Stimulated activated CD8-positive, alpha-beta memory T cell treated with anti-CD3 and anti-CD28 coated beads, Interleukin-4, amount 100 ng/mL, for 48 hours (primary cell): Measurements from ENCODE around the gene GABBR2.
"Not testable (repeated sequence)": the region's sequence is repeated elsewhere in the genome, so short reads cannot be mapped to it uniquely, and the experiment has no call there.

ENCODE experiments used
- DNase-seq: peaks from one replicate; pipeline ENCODE4 v3.0.0-alpha.2; 2020

GABBR2 gene

GRCh38 chr9:98591696-98592095 is 117.0 kb downstream of the GABBR2 start:
- no peak for DNase-seq

DNA sequence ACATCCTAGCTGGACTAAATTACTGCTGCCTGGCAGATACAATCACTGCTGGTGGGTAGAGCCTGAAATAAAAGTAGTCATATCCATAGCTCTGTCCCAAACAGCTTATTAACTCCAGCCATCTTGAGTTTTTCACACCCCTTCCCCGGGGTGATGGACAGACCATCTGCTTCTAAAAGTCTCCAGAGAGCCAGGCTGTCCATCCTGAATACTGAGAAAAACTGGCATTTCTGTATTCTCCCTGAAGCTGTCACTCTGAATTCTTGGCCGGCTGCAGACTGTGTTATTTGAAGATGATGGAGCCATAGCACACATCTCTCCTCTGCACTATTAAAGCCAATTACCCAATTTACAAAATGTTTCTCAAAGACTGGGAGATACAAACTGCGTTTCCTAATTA is 118.6 kb downstream of the GABBR2 start:
- DNase-seq = no peak

DNA sequence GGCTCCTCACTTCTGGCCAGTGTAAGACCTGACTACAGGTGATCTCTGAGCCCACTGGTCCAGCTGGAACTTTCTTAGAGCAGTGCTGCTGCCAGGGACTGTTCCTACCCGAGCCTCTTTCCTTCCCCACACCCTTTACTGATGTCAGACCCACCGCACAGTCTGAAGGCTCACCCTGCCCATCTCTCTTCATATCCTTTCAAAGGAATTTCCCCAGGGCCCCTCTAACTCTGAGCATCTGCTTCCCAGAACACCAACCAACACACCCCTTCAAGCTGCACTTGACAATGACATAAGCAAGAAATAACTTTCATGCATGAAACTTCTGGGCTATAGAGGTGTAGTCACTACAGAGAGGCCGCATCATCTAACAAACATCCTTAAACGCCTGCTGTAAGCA is 119.6 kb downstream of the GABBR2 start:
- DNase-seq = no peak

DNA sequence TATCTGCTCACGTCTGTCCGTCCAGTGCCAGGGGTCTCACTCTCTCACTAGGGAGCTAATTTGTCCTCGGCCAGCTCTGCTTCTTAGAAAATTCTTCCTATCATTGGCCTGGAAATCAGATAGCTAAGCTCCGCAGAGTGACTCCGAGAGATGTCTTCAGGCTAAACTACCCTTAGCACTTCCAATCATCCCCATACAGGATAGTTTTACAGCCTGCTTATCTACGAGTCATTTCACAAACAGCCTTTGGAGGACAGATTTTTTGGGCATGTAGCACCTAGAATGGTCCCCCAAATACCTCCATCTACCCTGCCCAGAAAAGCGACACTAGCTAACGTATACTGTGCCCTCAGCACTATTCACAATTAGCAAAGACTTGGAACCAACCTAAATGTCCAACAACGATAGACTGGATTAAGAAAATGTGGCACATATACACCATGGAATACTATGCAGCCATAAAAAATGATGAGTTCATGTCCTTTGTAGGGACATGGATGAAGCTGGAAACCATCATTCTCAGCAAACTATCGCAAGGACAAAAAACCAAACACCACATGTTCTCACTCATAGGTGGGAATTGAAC is 123.8 kb downstream of the GABBR2 start:
- not testable (repeated sequence) for DNase-seq

GRCh38 chr9:98584059-98584458 is 124.7 kb downstream of the GABBR2 start:
- DNase-seq = no peak

DNA sequence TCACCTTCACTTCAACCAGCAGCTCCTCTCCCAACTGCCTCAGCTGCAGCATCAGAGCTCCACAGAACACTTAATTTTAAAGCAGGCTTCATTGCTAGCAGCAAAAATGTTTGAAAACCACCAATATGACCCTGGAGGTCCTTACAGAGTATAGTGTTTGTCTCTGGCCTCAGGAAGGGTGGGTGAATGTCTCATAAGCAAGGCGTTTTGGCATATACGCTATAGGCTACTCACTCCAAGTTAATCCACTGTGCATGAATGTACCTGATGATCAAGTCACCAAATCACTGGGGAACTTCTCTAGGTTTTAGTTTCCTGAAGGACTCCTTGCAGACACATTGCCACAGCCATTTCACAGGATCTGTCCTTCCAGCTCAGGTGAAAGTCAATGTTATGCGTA is 125.3 kb downstream of the GABBR2 start:
- DNase-seq = no peak

DNA sequence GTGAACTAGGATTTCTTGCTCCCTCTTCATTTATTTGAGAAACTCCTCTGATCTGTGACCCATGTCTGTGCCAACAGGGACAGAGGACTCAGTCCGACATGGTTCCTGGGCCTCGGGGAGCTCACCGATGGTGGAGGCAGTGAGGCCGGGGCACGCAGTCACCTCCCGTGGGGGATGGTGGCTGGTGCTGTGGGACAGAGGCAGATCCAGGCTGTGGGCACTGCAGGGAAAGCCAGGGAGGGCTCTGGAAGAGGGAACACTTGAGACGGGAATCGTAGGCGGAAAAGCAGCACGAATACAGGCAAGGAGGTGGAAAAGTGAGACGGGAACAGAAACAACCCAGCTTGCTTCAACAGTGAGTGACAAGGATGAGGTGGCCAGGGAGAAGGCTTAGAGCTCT is 127.8 kb downstream of the GABBR2 start:
- DNase-seq = no peak

DNA sequence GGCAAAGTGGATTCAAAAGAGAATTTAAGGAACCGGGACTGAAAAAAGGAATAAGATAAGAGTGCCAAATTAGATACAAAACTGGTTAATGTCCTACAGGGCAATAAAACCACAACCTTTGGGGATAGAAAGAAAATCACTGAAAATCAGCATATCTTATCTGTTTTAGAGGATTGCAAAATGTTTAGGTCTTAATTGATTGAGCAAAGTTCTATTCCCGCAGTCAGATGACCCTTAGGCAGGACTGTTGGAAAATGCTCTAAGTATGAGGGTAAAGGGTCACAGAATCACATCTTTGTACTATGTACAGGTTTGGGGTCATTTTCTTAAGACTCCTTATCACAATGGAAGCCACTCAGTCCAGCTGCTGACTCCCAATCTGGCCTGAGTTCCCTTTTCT is 129.0 kb downstream of the GABBR2 start:
- no peak for DNase-seq

- no peak for DNase-seq
Measured at GRCh38 chr9:98577446-98577845, 131.3 kb downstream of the GABBR2 start.

DNA sequence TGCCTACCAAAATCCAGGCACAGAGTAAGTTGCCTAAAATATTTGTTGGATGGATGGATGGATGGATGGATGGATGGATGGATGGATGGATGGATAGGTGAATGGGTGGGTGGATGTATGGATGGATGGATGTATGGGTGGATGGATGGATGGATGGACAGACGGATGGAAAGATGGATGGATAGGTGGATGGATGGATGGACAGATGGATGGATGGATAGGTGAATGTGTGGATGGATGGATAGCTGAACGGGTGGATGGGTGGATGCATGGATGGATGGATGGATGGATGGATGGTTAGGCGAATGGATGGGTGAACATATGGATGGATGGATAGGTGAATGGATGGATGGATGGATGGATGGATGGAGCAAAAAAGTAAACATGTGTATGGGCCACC is 131.9 kb downstream of the GABBR2 start:
- no peak for DNase-seq

DNA sequence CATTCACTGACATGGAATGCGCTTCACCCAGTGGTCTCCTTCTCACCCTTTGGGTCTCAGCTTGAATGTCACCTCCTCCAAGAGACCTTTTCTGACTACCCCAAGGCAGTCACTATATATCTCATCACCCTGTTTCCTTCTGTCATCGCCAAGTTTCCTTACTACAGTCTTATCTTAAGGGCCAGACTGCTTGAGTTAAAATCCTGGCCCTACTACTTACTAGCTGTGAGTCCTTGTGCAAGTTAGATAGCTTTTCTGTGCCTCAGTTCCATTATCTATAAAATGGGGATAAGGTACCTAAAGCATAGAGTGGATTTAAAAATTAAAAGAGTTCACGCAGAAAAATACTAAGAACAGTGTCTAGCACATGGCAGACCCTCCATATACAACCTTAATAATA is 132.4 kb downstream of the GABBR2 start:
- no peak for DNase-seq

DNA sequence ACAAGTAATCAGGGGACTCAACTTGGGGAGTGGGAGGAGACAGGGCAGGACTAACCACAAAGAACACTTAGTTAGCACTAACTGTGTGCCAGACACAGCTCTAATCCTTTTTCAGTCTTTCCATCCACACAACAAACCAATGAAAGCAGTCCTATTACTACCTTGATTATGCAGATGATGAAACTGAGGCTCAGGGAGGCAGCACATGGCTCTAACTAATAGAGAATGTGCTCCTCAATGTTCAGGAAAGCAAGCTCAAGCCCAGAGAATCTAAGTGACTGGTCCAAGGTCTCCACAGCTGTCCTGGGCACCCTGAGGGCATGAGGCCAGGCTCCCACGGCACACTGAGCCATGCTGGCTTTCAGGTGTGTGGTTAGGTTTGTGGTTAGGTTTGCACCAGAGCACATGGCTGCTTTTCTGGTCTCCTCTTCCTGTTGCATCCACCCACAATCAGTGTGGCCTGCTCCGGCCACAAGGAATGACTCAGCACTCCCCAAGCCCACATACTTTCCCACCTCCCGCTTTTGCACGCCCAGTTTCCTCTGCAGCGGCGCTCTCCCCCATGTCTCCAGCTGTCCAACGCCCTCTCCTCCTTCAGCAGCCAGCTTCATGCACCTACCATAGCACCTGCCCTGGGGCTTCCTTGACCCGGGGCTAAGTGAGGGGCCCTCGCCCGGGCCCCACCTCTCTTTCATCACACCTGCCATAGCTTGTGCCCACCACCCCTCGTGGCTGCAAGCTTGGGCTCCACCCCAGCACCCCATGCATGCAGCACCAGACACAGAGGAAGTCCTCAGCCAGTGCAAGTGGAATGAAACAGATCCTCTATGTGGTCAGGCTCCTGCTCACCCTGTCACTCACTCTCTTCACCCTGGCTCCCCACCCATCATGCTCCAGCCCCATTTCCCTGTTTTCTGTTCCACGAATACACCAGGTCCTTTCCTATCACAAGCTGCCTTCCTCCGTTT is 133.1 kb downstream of the GABBR2 start:
- peak; percentile 58 for DNase-seq

DNA sequence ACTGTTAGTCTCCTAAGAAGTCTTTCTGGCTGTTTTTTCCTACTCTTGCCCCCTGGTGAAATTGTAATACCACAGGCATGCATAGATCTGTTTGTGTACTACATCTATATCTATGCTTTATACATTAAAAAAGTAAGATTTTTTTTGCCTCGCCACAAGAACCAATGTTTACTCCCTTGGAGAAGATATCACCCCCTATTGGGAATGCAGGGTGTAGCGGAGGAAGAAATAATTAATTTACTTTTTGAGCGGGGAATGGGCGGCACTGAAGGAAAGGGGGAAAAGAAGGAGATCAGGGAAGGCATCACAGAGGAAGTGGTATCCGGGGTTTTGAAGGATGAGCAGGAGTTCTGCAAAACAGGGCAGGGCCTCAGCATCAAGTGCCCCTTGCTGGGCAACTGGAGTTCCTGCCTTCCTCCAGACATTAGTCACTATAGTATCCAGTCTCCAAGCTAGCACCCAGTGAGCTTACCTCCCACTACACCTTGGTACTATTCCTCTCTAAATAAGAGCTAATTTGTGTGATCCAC is 134.9 kb downstream of the GABBR2 start:
- no peak for DNase-seq

DNA sequence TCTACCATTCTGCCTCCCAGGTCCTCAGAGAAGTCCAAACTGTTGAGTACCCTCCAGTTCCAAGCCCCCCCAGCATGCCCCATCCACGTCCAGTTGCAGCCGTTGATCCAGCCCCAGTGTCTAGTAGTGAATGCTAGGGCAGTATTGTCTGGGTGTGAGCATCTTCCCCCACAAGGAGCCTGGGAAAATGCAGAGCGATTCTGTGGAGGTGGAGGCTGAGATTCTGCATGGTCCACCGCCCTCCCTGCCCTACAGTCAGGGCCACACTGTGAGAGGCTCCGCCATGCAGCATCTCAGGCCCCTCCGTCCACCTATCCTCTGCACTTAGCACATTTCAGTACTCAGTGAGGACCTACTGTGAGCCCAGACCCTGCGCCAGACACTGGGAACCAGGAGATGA is 135.9 kb downstream of the GABBR2 start:
- no peak for DNase-seq

DNA sequence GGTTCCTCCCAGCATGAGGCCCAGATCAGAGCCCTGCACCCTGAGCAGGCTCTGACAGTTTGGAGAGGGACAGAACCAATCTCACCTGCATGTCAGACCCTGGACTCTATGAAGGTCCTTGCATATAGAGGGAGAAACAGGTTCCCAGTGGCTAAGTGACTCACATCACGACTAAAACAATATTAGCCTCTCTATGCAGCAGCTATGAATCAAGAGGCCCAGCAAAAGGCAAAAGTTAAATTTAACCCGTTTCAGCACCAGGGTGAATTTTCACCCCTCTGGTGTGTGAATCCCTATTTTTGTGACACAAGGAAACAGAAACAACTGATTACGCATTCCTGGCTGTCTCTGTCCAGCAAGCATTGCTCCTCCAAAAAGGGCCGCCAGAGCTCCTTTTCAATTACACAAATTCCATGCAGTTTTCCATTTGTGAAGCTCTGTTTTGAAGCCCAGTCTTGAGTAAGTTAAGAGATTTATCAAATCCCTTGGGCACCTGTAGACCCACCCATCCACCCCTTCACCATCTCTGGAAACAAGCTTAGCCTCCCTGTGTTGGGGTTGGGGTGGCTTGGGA is 136.6 kb downstream of the GABBR2 start:
- DNase-seq = no peak

DNA sequence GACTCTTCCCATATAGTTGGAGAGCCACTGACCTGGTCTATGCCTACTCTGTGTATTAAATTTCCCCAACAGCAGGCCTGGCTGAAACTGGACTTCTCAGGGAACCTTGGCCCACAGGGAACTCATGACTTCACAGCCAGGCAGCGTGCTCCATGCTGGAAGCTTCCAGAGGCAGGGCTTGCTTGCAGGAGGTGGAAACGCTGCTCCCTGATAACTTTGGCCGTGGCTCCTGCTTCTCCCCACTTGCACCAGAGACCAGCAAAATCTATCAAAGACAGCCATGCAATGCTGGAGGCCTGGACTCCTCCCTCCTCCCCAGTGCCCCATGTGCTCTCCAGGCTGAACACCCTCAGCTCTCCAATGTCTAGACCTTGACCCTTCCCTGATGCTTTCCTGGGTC is 137.1 kb downstream of the GABBR2 start:
- no peak for DNase-seq

DNA sequence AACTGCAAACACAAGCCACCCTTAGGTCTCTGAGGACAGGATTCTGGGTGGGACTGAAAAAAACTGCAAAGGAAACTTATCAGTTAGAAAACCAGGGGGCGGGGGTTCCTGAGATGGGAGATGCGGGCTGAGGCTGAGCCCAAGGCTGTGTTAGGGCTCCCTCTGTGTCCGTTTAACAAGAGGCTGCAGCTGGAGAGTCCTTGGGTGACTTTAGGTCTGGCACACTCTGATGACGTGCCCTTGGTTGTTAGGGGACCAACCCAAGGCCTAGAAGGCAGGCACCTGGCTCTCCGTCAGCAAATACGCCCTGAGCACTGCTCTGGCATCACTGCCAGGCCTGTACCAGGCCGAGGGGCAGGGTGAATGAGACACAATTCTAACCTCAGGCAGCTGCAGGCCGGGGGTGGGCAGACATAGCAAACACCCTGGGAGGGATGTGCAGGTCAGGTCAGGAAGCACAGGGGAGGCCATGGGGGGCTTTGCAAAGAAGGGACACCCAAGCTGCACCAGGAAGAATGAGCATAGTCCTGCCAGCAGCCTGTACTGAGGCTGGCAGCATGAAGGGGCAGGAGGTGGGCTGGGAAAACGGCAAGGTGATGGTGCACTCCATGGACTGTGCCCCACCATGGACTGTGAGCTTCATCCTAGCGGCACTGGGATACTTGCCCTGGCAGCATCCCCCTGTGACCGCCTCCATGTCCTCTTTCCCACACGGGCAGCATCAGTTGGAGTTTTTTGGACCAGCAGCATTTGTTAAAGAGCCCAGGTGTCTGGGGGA is 137.9 kb downstream of the GABBR2 start:
- no peak for DNase-seq

GRCh38 chr9:98570055-98570454 is 138.7 kb downstream of the GABBR2 start:
- no peak for DNase-seq

DNA sequence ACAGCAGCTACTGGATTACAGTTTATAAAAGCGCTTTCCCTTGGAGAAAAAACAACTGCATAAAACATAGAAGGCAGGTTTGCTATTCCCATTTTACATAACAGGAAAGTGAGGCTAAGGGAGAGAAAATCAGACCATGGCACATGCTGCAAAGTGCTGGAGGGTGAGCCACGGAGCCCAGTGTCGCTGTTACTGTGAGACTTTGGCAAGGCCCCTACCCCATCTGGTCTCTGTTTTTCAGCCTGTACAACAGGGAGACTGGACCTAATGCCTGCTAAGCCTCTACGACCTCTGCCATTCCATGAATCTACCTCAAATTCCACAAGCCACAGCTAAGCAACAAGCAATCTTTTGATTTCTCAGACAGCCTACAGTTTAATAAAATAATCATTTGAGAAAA is 139.2 kb downstream of the GABBR2 start:
- no peak for DNase-seq

DNA sequence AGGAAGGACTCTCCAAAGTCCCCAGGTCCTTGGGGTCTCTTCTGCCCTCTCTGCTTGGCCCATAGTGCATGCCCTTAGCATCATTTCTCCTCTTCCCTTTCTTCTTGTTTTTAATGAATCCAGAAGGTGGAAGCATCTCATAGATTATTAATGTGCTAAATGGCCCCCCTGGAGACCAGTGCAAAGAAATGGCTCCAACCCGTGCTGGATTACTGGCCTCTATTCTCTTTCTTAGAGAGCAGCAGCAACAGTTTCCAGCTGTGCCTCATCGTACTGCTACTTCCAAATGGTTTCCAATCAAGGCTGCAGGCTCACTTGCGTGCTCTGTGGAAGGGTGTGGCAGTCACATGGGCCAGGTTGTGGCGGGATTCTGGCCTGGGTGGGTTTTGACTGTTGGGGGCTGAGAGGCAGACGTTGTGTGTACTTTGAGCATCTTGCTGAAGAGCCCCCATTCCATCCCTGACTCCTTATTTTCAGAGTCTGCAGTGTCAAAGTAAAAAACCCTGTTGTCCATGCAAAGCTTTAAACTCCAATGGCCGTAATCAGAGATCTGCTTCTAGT is 139.7 kb downstream of the GABBR2 start:
- no peak for DNase-seq

DNA sequence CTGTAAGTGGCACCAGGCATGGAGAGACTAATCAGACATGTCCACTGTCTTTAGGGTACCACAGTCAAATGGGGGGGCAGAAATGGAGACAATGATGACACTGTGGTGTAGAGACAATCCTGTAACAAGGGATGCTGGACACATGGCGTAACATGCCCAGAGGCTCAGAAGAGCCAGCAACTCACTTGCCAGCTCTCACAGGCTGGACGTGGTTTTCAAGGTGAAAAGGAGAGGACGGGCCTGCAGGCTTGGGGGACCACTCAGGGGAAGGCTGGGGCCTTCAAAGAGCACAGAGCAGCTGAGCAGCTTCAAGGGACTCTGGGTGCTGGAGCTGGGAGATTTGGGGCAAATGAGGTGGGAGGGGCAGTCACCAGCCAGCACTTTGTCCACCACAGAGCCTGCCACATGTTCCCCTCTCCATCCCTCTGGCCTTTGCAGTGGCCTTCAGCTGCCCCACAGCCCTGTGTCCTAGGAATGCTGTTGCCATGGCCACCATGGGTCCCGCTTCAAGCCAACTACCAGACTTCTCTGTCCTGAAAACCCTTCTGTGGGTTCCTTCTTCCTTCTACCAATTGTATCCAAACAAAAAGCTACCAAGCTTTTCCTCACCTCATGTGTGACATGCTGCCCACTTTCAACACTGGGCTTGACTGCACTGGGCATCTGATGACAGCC is 140.4 kb downstream of the GABBR2 start:
- no peak for DNase-seq
